Spleen (tissue), 7 donors: ENCODE results near the gene RBM4.

Experiments
- CTCF ChIP-seq, 11 experiments: fragments of 200-600 bp in 7 of 11; fragments of 450-650 bp in 4 of 11; sonication (generic) in 4 of 11; IDR thresholded peaks in 8 of 11; conservative IDR thresholded peaks in 3 of 11; 1 replicate in 7 of 11; 2 replicates in 4 of 11; pipeline versions ENCODE4 v1.4.0 to v1.8.0; 2016 to 2021; ENCODE audit warnings: antibody characterized with exemption in 11 of 11, inconsistent platforms in 4 of 11, mild to moderate bottlenecking in 1 of 11
- POLR2A ChIP-seq, 3 donors: fragments of 450-650 bp; IDR thresholded peaks; one replicate each; pipeline ENCODE4 v1.5.1; 2017; ENCODE audit warnings: antibody characterized with exemption in 3 of 3, mild to moderate bottlenecking in 1 of 3
- POLR2AphosphoS5 ChIP-seq, 3 donors: sonication (generic); formaldehyde crosslinking; IDR thresholded peaks; one replicate each; pipeline ENCODE4 v1.5.1; 2017; ENCODE audit warnings: antibody characterized with exemption in 3 of 3
- donor health status: DM: no; HTN: no; CAD: no; lungs with moderate emphysema.
- donor health status: DM: no; HTN: no; CAD: no.
- donor health status: DM: no; HTN: no; CAD: no.

GRCh38 chr11:66680966-66681645, 42.6 kb downstream of the RBM4 start:
- TF ChIP-seq CTCF (IDR thresholded peaks at IDR 0.05 in 8 of 11, conservative IDR thresholded peaks at IDR 0.05 in 3 of 11) (no peak), POLR2A (IDR thresholded peaks at IDR 0.05) (no peak), POLR2AphosphoS5 (IDR thresholded peaks at IDR 0.05) (no peak)
